Choroid plexus epithelial cell (primary cell): ENCODE measurements around the gene SLC25A27.

Experiments used
- DNase-seq: peaks from one replicate; pipeline ENCODE4 v3.0.0-alpha.2; 2010; ENCODE audit warnings: low read depth
- H3K4me3 ChIP-seq: 2 replicates; pipeline ENCODE4 v1.5.1; 2011; ENCODE audit warnings: low read depth, mild to moderate bottlenecking, control low read depth, low read length, moderate library complexity
- TF ChIP-seq, protein P1 (sequence below): conservative IDR thresholded peaks from 2 replicates; pipeline ENCODE4 v1.5.1; 2011; ENCODE audit warnings: low read depth, mild to moderate bottlenecking, control low read depth, inconsistent platforms, low read length, moderate library complexity

Gene SLC25A27

DNA sequence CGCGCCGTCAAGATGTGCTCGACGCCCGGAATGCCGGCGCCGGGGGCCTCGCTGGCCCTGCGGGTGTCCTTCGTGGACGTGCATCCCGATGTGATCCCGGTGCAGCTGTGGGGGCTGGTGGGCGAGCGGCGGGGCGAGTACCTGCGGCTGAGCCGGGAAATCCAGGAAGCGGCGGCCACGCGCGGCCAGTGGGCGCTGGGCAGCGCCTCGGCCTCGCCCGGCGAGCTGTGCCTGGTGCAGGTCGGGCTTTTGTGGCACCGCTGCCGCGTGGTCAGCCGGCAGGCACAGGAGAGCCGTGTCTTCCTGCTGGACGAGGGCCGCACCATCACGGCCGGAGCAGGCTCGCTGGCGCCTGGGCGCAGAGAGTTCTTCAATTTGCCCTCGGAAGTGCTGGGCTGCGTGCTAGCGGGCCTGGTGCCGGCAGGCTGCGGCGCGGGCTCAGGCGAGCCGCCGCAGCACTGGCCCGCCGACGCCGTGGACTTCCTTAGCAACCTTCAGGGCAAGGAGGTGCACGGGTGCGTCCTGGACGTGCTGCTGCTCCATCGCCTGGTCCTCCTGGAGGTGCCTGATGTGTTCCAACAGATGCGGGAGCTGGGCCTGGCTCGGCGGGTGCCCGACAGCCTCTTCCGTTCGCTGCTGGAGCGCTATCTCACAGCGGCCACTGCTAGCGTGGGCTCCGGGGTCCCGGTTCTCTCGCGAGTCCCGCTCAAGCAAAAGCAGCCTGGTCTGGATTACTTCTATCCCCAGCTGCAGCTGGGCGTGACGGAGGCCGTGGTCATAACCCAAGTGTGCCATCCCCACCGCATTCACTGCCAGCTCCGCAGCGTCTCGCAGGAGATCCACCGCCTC, 35.6 kb downstream of the SLC25A27 start:
- no peak for DNase-seq
- TF ChIP-seq, protein P1, sequence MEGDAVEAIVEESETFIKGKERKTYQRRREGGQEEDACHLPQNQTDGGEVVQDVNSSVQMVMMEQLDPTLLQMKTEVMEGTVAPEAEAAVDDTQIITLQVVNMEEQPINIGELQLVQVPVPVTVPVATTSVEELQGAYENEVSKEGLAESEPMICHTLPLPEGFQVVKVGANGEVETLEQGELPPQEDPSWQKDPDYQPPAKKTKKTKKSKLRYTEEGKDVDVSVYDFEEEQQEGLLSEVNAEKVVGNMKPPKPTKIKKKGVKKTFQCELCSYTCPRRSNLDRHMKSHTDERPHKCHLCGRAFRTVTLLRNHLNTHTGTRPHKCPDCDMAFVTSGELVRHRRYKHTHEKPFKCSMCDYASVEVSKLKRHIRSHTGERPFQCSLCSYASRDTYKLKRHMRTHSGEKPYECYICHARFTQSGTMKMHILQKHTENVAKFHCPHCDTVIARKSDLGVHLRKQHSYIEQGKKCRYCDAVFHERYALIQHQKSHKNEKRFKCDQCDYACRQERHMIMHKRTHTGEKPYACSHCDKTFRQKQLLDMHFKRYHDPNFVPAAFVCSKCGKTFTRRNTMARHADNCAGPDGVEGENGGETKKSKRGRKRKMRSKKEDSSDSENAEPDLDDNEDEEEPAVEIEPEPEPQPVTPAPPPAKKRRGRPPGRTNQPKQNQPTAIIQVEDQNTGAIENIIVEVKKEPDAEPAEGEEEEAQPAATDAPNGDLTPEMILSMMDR, result no peak
- no peak overlapping the region for H3K4me3 ChIP-seq

- no peak for DNase-seq
- TF ChIP-seq, protein P1, result no peak
- no peak overlapping the region for H3K4me3 ChIP-seq
Measured at GRCh38 chr6:46688966-46689335, 36.2 kb downstream of the SLC25A27 start.

GRCh38 chr6:46689657-46690056, 36.9 kb downstream of the SLC25A27 start:
- no peak for DNase-seq
- TF ChIP-seq, protein P1, result no peak
- H3K4me3 ChIP-seq, result no peak overlapping the region

DNA sequence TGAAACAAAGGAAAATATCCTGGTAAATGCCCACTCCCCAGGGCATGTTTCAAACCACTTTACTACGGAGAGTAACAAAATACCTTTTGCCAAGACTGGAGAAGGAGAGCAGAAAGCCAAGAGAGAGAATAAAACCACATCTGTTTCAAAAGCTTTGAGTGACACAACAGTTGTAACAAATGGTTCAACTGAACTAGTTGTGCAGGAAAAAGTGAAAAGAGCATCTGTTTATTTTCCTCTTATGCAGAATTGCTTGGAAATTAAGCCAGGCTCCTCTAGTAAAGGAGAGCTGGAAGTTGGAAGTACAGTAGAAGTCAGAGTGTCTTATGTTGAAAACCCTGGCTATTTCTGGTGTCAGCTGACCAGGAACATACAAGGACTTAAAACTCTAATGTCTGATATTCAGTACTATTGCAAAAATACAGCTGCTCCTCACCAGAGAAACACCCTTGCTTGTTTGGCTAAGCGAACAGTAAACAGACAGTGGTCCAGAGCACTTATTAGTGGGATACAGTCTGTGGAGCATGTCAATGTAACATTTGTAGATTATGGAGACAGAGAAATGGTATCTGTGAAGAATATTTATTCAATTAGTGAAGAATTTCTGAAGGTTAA, 37.5 kb downstream of the SLC25A27 start:
- no peak for DNase-seq
- H3K4me3 ChIP-seq, result no peak overlapping the region
- TF ChIP-seq, protein P1, result no peak

- no peak overlapping the region for H3K4me3 ChIP-seq
- DNase-seq, result no peak
- TF ChIP-seq, protein P1, result no peak
Measured at GRCh38 chr6:46690911-46691451, 38.2 kb downstream of the SLC25A27 start.

- H3K4me3 ChIP-seq, result no peak overlapping the region
- no peak for DNase-seq
- TF ChIP-seq, protein P1, result no peak
Measured at GRCh38 chr6:46699970-46700369, 47.2 kb downstream of the SLC25A27 start.
